HepG2 (cell line): ENCODE measurements around the gene LTBR. TPM values are rescaled to one million over a fixed set of nuclear protein-coding genes. Genes with fewer than 3 reads are reported as not detected.

Source experiments
- JUND ChIP-seq: sonication (generic); formaldehyde crosslinking; IDR thresholded peaks from 2 replicates; pipeline ENCODE4 v1.8.0; 2022; ENCODE audit warnings: mild to moderate bottlenecking, missing genetic modification reagents
- KDM2A ChIP-seq: sonication (generic); formaldehyde crosslinking; IDR thresholded peaks from 2 replicates; pipeline ENCODE4 v1.4.0; 2020; ENCODE audit warnings: low read depth, missing genetic modification reagents, borderline replicate concordance
- MATR3 ChIP-seq: sonication (generic); formaldehyde crosslinking; IDR thresholded peaks from 2 replicates; pipeline ENCODE4 v1.4.0; 2020; ENCODE audit warnings: missing genetic modification reagents
- NR2C2 ChIP-seq: sonication (generic); formaldehyde crosslinking; IDR thresholded peaks from 2 replicates; pipeline ENCODE4 v1.4.0; 2020; ENCODE audit warnings: missing genetic modification reagents, mild to moderate bottlenecking, moderate library complexity, borderline replicate concordance
- SATB2 ChIP-seq: sonication (generic); formaldehyde crosslinking; IDR thresholded peaks from 2 replicates; pipeline ENCODE4 v1.5.0; 2020; ENCODE audit warnings: missing genetic modification reagents
- SMARCC2 ChIP-seq: fragments of 450-650 bp; IDR thresholded peaks from 2 replicates; pipeline ENCODE4 v1.6.1; 2017; ENCODE audit warnings: antibody characterized with exemption, mild to moderate bottlenecking
- ZNF143 ChIP-seq: sonication (generic); formaldehyde crosslinking; IDR thresholded peaks from 2 replicates; pipeline ENCODE4 v1.4.0; 2020; ENCODE audit warnings: missing genetic modification reagents
- ZNF331 ChIP-seq: sonication (generic); formaldehyde crosslinking; IDR thresholded peaks from 2 replicates; pipeline ENCODE4 v1.4.0; 2020; ENCODE audit warnings: missing genetic modification reagents
- ZNF343 ChIP-seq: sonication (generic); formaldehyde crosslinking; IDR thresholded peaks from 2 replicates; pipeline ENCODE4 v1.4.0; 2020; ENCODE audit warnings: mild to moderate bottlenecking, missing genetic modification reagents
- ZNF670 ChIP-seq: sonication (generic); formaldehyde crosslinking; IDR thresholded peaks from 2 replicates; pipeline ENCODE4 v1.8.0; 2022; ENCODE audit warnings: mild to moderate bottlenecking, missing genetic modification reagents, borderline replicate concordance
- ZNF703 ChIP-seq: sonication (generic); formaldehyde crosslinking; IDR thresholded peaks from 2 replicates; pipeline ENCODE4 v1.5.1; 2020; ENCODE audit warnings: missing genetic modification reagents, mild to moderate bottlenecking, moderate library complexity, borderline replicate concordance
- ZNF841 ChIP-seq: sonication (generic); formaldehyde crosslinking; IDR thresholded peaks from 2 replicates; pipeline ENCODE4 v1.8.1; 2023; ENCODE audit warnings: missing genetic modification reagents, borderline replicate concordance
- polyA plus RNA-seq, 8 experiments: library from polyadenylated mRNA; depleted of rRNA in 3 of 8; stranded (reverse) in 7 of 8; unstranded in 1 of 8; fragments of >200 nt; fragmentation: Illumina TruSeq in 4 of 8; extraction: Trizol in 4 of 8; gene quantifications; 2 replicates each; pipeline versions ENCODE4 v1.2.1 to v1.2.3, GENCODE V29; 2011 to 2016; ENCODE audit warnings: low read depth in 4 of 8, missing spikeins in 1 of 8, mixed read lengths in 1 of 8; ENCODE audit not compliant: insufficient read depth in 1 of 8
- total RNA-seq, 5 experiments: library from RNA; depleted of rRNA; stranded (reverse); fragments of >200 nt; fragmentation: Illumina TruSeq; extraction: Trizol; gene quantifications; 2 replicates each; pipeline ENCODE4 v1.2.3, GENCODE V29; 2016; ENCODE audit warnings: low read depth in 1 of 5
- TF ChIP-seq, protein P1 (sequence below): sonication (generic); formaldehyde crosslinking; IDR thresholded peaks from 2 replicates; pipeline ENCODE4 v1.5.0; 2020; ENCODE audit warnings: missing genetic modification reagents, mild to moderate bottlenecking, borderline replicate concordance
- TF ChIP-seq, protein P2 (sequence below): sonication (generic); formaldehyde crosslinking; IDR thresholded peaks from one replicate; pipeline ENCODE4 v1.5.1; 2020; ENCODE audit warnings: mild to moderate bottlenecking, missing genetic modification reagents; ENCODE audit errors: not compliant biosample characterization
- TF ChIP-seq, protein P3 (sequence below): sonication (generic); formaldehyde crosslinking; IDR thresholded peaks from 2 replicates; pipeline ENCODE4; 2020; ENCODE audit warnings: missing genetic modification reagents, mild to moderate bottlenecking, borderline replicate concordance
- TF ChIP-seq, protein P4 (sequence below): sonication (generic); formaldehyde crosslinking; IDR thresholded peaks from 2 replicates; pipeline ENCODE4 v1.4.0; 2020; ENCODE audit warnings: missing genetic modification reagents

LTBR gene
- total and polyA plus RNA-seq, 2 of the 13 experiments (the other 11 are each of a cell fraction or from before 2014, with no cell fraction given) = 31.4 to 34.8 TPM

DNA sequence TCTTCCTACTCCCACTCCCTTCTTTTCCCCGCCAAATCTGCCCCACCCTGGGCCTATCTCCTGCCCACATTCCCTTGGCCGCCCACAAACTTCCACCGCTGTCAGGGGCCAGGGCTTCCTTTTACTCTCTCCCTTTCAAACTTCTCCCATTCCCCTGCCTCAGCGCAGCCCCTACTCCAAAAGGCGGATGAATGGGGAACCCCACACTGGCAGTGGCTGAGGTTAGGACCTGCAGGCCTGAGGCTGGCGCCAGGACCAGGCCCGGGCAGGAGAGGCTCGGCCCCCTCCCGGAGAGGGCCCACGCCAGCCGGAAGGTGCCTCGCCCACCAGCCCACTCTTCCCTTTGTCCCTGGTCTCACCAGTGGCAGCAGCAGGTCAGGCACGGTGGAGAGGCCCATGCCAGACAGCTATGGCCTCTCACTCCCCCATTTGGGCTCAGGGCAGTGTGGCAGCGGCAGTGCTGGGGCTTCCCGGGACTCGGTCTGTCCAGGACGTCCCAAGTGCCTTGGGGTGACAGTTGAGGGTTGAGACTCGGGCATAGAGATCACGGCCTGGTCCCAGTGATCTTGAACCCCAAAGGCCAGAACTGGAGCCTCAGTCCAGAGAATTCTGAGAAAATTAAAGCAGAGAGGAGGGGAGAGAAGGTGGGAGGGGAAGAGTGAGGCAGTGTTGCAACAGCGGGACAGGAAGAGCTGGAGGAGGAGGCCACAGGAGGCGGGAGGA lies 42.4 kb upstream of the LTBR start, which contains the start of gene TNFRSF1A (continued):
- TF ChIP-seq ZNF331 (CRISPR knock-in tag) (peak; percentile 61), ZNF841 (CRISPR knock-in tag) (no peak), MATR3 (CRISPR knock-in tag) (no peak), KDM2A (CRISPR knock-in tag) (peak; percentile 32; the same call in 1 of the 2 replicates), ZNF670 (CRISPR knock-in tag) (no peak), SATB2 (CRISPR knock-in tag) (no peak), ZNF343 (CRISPR knock-in tag) (no peak), JUND (CRISPR knock-in tag) (no peak), ZNF143 (CRISPR knock-in tag) (no peak), NR2C2 (CRISPR knock-in tag) (peak; percentile 38; the same call in 1 of the 2 replicates), ZNF703 (CRISPR knock-in tag) (no peak), SMARCC2 (no peak)
- TF ChIP-seq, protein P1, sequence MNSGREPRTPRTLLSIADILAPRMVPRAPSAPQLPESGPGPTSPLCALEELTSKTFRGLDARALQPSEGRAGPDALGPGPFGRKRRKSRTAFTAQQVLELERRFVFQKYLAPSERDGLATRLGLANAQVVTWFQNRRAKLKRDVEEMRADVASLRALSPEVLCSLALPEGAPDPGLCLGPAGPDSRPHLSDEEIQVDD (CRISPR knock-in tag) = no peak
- TF ChIP-seq, protein P2, sequence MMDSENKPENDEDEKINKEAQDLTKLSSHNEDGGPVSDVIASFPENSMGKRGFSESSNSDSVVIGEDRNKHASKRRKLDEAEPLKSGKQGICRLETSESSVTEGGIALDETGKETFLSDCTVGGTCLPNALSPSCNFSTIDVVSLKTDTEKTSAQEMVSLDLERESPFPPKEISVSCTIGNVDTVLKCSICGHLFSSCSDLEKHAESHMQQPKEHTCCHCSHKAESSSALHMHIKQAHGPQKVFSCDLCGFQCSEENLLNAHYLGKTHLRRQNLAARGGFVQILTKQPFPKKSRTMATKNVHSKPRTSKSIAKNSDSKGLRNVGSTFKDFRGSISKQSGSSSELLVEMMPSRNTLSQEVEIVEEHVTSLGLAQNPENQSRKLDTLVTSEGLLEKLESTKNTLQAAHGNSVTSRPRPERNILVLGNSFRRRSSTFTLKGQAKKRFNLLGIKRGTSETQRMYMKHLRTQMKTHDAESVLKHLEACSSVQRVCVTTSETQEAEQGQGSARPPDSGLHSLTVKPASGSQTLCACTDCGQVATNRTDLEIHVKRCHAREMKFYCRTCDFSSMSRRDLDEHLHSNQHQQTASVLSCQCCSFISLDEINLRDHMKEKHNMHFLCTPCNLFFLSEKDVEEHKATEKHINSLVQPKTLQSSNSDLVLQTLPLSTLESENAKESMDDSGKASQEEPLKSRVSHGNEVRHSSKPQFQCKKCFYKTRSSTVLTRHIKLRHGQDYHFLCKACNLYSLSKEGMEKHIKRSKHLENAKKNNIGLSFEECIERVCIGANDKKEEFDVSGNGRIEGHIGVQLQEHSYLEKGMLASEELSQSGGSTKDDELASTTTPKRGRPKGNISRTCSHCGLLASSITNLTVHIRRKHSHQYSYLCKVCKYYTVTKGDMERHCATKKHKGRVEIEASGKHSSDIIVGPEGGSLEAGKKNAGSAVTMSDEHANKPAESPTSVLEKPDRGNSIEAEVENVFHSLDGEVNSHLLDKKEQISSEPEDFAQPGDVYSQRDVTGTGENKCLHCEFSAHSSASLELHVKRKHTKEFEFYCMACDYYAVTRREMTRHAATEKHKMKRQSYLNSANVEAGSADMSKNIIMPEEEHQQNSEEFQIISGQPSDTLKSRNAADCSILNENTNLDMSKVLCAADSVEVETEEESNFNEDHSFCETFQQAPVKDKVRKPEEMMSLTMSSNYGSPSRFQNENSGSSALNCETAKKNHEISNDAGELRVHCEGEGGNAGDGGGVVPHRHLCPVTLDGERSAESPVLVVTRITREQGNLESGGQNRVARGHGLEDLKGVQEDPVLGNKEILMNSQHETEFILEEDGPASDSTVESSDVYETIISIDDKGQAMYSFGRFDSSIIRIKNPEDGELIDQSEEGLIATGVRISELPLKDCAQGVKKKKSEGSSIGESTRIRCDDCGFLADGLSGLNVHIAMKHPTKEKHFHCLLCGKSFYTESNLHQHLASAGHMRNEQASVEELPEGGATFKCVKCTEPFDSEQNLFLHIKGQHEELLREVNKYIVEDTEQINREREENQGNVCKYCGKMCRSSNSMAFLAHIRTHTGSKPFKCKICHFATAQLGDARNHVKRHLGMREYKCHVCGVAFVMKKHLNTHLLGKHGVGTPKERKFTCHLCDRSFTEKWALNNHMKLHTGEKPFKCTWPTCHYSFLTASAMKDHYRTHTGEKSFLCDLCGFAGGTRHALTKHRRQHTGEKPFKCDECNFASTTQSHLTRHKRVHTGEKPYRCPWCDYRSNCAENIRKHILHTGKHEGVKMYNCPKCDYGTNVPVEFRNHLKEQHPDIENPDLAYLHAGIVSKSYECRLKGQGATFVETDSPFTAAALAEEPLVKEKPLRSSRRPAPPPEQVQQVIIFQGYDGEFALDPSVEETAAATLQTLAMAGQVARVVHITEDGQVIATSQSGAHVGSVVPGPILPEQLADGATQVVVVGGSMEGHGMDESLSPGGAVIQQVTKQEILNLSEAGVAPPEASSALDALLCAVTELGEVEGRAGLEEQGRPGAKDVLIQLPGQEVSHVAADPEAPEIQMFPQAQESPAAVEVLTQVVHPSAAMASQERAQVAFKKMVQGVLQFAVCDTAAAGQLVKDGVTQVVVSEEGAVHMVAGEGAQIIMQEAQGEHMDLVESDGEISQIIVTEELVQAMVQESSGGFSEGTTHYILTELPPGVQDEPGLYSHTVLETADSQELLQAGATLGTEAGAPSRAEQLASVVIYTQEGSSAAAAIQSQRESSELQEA = no peak
- TF ChIP-seq, protein P3, sequence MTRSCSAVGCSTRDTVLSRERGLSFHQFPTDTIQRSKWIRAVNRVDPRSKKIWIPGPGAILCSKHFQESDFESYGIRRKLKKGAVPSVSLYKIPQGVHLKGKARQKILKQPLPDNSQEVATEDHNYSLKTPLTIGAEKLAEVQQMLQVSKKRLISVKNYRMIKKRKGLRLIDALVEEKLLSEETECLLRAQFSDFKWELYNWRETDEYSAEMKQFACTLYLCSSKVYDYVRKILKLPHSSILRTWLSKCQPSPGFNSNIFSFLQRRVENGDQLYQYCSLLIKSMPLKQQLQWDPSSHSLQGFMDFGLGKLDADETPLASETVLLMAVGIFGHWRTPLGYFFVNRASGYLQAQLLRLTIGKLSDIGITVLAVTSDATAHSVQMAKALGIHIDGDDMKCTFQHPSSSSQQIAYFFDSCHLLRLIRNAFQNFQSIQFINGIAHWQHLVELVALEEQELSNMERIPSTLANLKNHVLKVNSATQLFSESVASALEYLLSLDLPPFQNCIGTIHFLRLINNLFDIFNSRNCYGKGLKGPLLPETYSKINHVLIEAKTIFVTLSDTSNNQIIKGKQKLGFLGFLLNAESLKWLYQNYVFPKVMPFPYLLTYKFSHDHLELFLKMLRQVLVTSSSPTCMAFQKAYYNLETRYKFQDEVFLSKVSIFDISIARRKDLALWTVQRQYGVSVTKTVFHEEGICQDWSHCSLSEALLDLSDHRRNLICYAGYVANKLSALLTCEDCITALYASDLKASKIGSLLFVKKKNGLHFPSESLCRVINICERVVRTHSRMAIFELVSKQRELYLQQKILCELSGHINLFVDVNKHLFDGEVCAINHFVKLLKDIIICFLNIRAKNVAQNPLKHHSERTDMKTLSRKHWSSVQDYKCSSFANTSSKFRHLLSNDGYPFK (CRISPR knock-in tag) = peak; percentile 51; the same call in 1 of the 2 replicates
- TF ChIP-seq, protein P4, sequence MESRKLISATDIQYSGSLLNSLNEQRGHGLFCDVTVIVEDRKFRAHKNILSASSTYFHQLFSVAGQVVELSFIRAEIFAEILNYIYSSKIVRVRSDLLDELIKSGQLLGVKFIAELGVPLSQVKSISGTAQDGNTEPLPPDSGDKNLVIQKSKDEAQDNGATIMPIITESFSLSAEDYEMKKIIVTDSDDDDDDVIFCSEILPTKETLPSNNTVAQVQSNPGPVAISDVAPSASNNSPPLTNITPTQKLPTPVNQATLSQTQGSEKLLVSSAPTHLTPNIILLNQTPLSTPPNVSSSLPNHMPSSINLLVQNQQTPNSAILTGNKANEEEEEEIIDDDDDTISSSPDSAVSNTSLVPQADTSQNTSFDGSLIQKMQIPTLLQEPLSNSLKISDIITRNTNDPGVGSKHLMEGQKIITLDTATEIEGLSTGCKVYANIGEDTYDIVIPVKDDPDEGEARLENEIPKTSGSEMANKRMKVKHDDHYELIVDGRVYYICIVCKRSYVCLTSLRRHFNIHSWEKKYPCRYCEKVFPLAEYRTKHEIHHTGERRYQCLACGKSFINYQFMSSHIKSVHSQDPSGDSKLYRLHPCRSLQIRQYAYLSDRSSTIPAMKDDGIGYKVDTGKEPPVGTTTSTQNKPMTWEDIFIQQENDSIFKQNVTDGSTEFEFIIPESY = no peak
